Keratinocyte (primary cell): ENCODE results near the gene JAM2. TPM values are rescaled to one million over a fixed set of nuclear protein-coding genes. Genes with fewer than 3 reads are reported as not detected.

Experiments used
- DNase-seq: peaks from one replicate; pipeline ENCODE4 v3.0.0-alpha.2; 2011; ENCODE audit warnings: low read depth, missing footprints, low spot score
- FAIRE-seq: peaks from 2 replicates; lab custom pipeline; 2011; peaks lifted over from hg19 to GRCh38; lab: Jason Lieb, UNC
- H2AFZ ChIP-seq: 2 replicates; pipeline ENCODE4 v1.6.0; 2012; ENCODE audit warnings: low read length, control low read depth, inconsistent platforms; ENCODE audit not compliant: control insufficient read depth
- H3K27ac ChIP-seq: 2 replicates; pipeline ENCODE4 v1.5.1; 2011; ENCODE audit warnings: low read length; ENCODE audit not compliant: control insufficient read depth, insufficient read depth
- H3K27me3 ChIP-seq: 3 replicates; pipeline ENCODE4 v1.6.0; 2011; ENCODE audit warnings: low read length; ENCODE audit not compliant: control insufficient read depth, insufficient read depth; ENCODE audit errors: extremely low read depth
- H3K36me3 ChIP-seq, 2 experiments: 2 replicates in 1 of 2; 3 replicates in 1 of 2; pipeline ENCODE4 v1.5.1; 2011; ENCODE audit warnings: low read length in 2 of 2, mild to moderate bottlenecking in 1 of 2; ENCODE audit not compliant: control insufficient read depth in 2 of 2, insufficient read depth in 2 of 2; ENCODE audit errors: extremely low read depth in 1 of 2
- H3K4me1 ChIP-seq: 3 replicates; pipeline ENCODE4 v1.5.1; 2011; ENCODE audit warnings: low read length; ENCODE audit not compliant: control insufficient read depth, insufficient read depth; ENCODE audit errors: extremely low read depth
- H3K4me2 ChIP-seq: 3 replicates; pipeline ENCODE4 v1.6.0; 2011; ENCODE audit warnings: low read depth, low read length; ENCODE audit not compliant: control insufficient read depth, insufficient read depth; ENCODE audit errors: extremely low read depth
- H3K4me3 ChIP-seq, 3 experiments: fragments of 200-600 bp in 1 of 3; sonication (generic) in 1 of 3; 2 replicates in 2 of 3; 3 replicates in 1 of 3; pipeline ENCODE4 v1.5.1; 2011 to 2016; ENCODE audit warnings: low read length in 3 of 3, mild to moderate bottlenecking in 3 of 3, control low read depth in 2 of 3, inconsistent platforms in 1 of 3, low read depth in 1 of 3, mixed read lengths in 1 of 3, mixed run types in 1 of 3, moderate library complexity in 1 of 3; ENCODE audit not compliant: control insufficient read depth in 2 of 3, insufficient read depth in 2 of 3; ENCODE audit errors: extremely low read depth in 1 of 3
- H3K79me2 ChIP-seq: 2 replicates; pipeline ENCODE4 v1.6.0; 2012; ENCODE audit warnings: low read length; ENCODE audit not compliant: control insufficient read depth, insufficient read depth
- H3K9ac ChIP-seq: 3 replicates; pipeline ENCODE4 v1.6.0; 2011; ENCODE audit warnings: low read length; ENCODE audit not compliant: control insufficient read depth, insufficient read depth; ENCODE audit errors: extremely low read depth
- H3K9me1 ChIP-seq: 3 replicates; pipeline ENCODE4 v1.6.0; 2011; ENCODE audit warnings: low read length; ENCODE audit not compliant: control insufficient read depth, insufficient read depth; ENCODE audit errors: extremely low read depth
- H3K9me3 ChIP-seq: 2 replicates; pipeline ENCODE4 v1.5.1; 2012; ENCODE audit warnings: low read depth, low read length; ENCODE audit not compliant: control insufficient read depth
- H4K20me1 ChIP-seq: 3 replicates; pipeline ENCODE4 v1.6.0; 2011; ENCODE audit warnings: low read length; ENCODE audit not compliant: control insufficient read depth, insufficient read depth; ENCODE audit errors: extremely low read depth
- CTCF ChIP-seq, 3 experiments: IDR thresholded peaks in 1 of 3; conservative IDR thresholded peaks in 1 of 3; optimal IDR thresholded peaks in 1 of 3; 2 replicates in 2 of 3; 3 replicates in 1 of 3; pipeline versions ENCODE3 to v1.5.1; 2011; ENCODE audit warnings: low read length in 3 of 3, mild to moderate bottlenecking in 3 of 3, moderate library complexity in 2 of 3, control low read depth in 1 of 3, inconsistent platforms in 1 of 3; ENCODE audit not compliant: insufficient read depth in 2 of 3; ENCODE audit errors: extremely low read depth in 1 of 3
- EZH2 ChIP-seq: IDR thresholded peaks from one replicate; pipeline ENCODE4 v1.6.1; 2012; ENCODE audit warnings: inconsistent platforms, mild to moderate bottlenecking, low read length, moderate library complexity
- dilution Hi-C: fragments of 300-500 bp; cut with MboI; formaldehyde crosslinking; loops from one replicate; pipeline ENCODE4 v1.7.0; 2020; ENCODE audit warnings: low sequenced_read_pairs; ENCODE audit not compliant: extremely low pct_ligation_motif_present
- polyA minus RNA-seq, 3 experiments: library from RNA; depleted of rRNA, polyadenylated mRNA; stranded (reverse); fragments of >200 nt; gene quantifications; 1 replicate in 1 of 3; 2 replicates in 1 of 3; 3 replicates in 1 of 3; pipeline ENCODE4 v1.2.3, GENCODE V29; 2011
- polyA plus RNA-seq, 5 experiments: library from polyadenylated mRNA; depleted of rRNA in 3 of 5; stranded (reverse) in 3 of 5; stranded (forward) in 1 of 5; unstranded in 1 of 5; fragments of >200 nt; gene quantifications; 1 replicate in 1 of 5; 2 replicates in 3 of 5; 3 replicates in 1 of 5; pipeline versions ENCODE4 v1.2.1 to v1.2.3, GENCODE V29; 2011 to 2012; ENCODE audit warnings: missing spikeins in 2 of 5, low read depth in 1 of 5, low replicate concordance in 1 of 5

The JAM2 gene
- 0.04 TPM in 1 of 3 replicates, not detected in the others for polyA plus RNA-seq
- polyA plus RNA-seq (2011; ENCODE audit: low read depth) = not detected
- 0.01 TPM in 1 of 2 replicates, not detected in the other for polyA plus RNA-seq (2011; cell fraction: cytosol; rRNA removed)
- polyA plus RNA-seq (2011; cell fraction: nucleus; rRNA removed) = not detected in 2 replicates
- polyA plus RNA-seq (2012; ENCODE audit: low replicate concordance) = 0.06 TPM in 1 of 2 replicates, not detected in the other
- polyA minus RNA-seq = not detected in 3 replicates
- not detected for polyA minus RNA-seq (2011; cell fraction: cytosol; rRNA and poly(A)+ RNA removed)
- not detected in 2 replicates for polyA minus RNA-seq (2011; cell fraction: nucleus; rRNA and poly(A)+ RNA removed)

- Histone ChIP-seq H3K4me1 (peaks cover 4% of the 10 kb centered on the region), H3K9me3 (no peaks in the 10 kb centered on the region), H3K9me1 (no peaks in the 10 kb centered on the region), H3K4me3 (peak within 1 kb of the TSS; percentile 19 to 55 (median 35)), H3K27me3 (peaks cover 42% of the 10 kb centered on the region), H3K79me2 (no peaks in the 10 kb centered on the region), H4K20me1 (no peaks in the 10 kb centered on the region), H3K4me2 (peak within 1 kb of the TSS; percentile 86), H2AFZ (peak within 1 kb of the TSS; percentile 19), H3K36me3 (no peaks in the 10 kb centered on the region), H3K9ac (no peak within 1 kb of the TSS), H3K27ac (no peak within 1 kb of the TSS)
- TF ChIP-seq EZH2 (peak; percentile 74), CTCF (optimal IDR thresholded peaks at IDR 0.05 in 1 of 3, IDR thresholded peaks at IDR 0.05 in 1 of 3, conservative IDR thresholded peaks at IDR 0.05 in 1 of 3; ENCODE audit: extremely low read depth in 1 of 3, insufficient read depth in 2 of 3, low read length in 3 of 3) (no peak)
- no peak for DNase-seq
- no peak for FAIRE-seq
- dilution Hi-C loops = no loop called here
These were observed at the start of gene JAM2 for GRCh38 chr21:25638660-25639550. Gene JAM2 (plus strand): TSS chr21:25639258. CDS start chr21:25639822, 564 bp downstream.

GRCh38 chr21:25589887-25590286 lies 49.2 kb upstream of the JAM2 start:
- H3K4me1 ChIP-seq = no peaks in the 10 kb centered on the region
- H3K4me3 ChIP-seq = no peak overlapping the region
- H3K9me3 ChIP-seq = no peaks in the 10 kb centered on the region
- no peaks in the 10 kb centered on the region for H3K79me2 ChIP-seq
- dilution Hi-C loops = no loop called here
- TF ChIP-seq EZH2 (no peak), CTCF (optimal IDR thresholded peaks at IDR 0.05 in 1 of 3, IDR thresholded peaks at IDR 0.05 in 1 of 3, conservative IDR thresholded peaks at IDR 0.05 in 1 of 3; ENCODE audit: extremely low read depth in 1 of 3, insufficient read depth in 2 of 3, low read length in 3 of 3) (no peak)
- H3K9ac ChIP-seq = no peak overlapping the region
- no peak overlapping the region for H3K4me2 ChIP-seq
- H3K27ac ChIP-seq = no peak overlapping the region
- no peaks in the 10 kb centered on the region for H4K20me1 ChIP-seq
- peaks cover 9 to 21% of the 10 kb centered on the region in 2 experiments for H3K36me3 ChIP-seq
- no peak overlapping the region for H2AFZ ChIP-seq
- FAIRE-seq (no peak), DNase-seq (no peak)
- H3K27me3 ChIP-seq = no peaks in the 10 kb centered on the region
- H3K9me1 ChIP-seq = no peaks in the 10 kb centered on the region
